HG02852 (cell line): ENCODE measurements around the gene FHIT.

Experiments
- ATAC-seq: cut with Tn5 transposase; IDR thresholded peaks from one replicate; pipeline ENCODE4 v1.9.1; 2021; ENCODE audit warnings: mild to moderate bottlenecking, moderate library complexity; ENCODE audit not compliant: unreplicated experiment

FHIT gene

GRCh38 chr3:60781935-60782334, 469.3 kb downstream of the FHIT start:
- ATAC-seq = no peak

- ATAC-seq = no peak
Observed at GRCh38 chr3:60779637-60780036, 471.6 kb downstream of the FHIT start.

DNA sequence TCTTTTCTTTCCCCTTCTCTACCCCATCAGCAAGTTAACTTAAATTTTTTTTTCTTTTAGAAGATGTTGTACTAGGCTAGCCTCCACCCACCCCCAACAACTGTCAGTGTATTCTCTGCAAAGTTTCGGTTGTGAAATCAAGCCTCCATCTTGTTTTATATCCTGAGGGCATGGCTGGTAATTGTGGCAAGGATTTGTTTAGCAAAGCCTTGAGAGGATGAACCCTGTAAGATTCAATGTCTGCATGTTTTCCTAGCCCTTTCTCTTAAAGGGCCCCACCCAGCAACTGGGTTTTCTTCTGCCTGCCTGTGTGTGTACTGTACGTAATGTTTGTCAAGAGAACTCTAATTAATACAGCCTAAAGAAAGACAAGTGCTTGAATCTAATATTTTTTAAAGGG, 475.3 kb downstream of the FHIT start:
- ATAC-seq = no peak

DNA sequence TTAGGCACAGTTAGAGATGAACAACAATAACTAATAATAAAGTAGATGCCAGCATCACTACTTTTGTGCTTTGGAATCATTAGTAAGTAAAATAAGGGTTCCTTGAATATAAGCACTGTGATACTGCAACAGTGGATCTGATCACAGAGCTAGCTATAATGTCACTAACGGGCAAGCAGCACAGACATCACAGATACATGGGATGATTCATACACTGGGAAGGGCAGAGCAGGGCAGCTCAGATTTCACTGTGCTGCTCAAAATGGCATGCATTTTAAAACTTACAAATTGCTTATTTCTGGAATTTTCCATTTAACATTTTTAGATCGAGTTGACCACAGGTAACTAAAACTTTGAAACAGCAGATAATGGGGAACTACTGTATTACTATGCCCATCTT, 476.6 kb downstream of the FHIT start:
- ATAC-seq = no peak

GRCh38 chr3:60772584-60772983, 478.7 kb downstream of the FHIT start:
- no peak for ATAC-seq

GRCh38 chr3:60771766-60772165, 479.5 kb downstream of the FHIT start:
- ATAC-seq = no peak

- no peak for ATAC-seq
Observed at GRCh38 chr3:60770532-60770931, 480.7 kb downstream of the FHIT start.

DNA sequence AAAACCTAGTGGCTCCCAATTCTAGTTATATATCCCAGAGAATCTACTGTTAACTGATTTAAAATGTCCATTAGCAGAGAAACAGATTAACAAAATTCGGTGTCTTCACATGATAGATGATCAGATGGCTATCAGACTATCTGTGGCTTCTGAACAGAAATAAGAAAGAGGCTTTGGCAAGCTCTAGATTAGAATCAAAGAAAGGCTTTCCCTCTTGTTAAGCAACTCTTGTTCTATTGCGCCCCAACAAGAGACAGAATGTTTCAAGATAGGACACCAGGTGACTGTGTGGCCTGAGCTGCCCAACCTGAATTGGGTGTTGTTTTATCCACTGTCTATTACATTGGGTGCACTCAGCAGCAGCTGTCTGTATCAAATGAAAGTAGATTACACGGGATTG, 483.7 kb downstream of the FHIT start:
- ATAC-seq = no peak

- ATAC-seq = no peak
Observed at GRCh38 chr3:60765776-60766175, 485.5 kb downstream of the FHIT start.

GRCh38 chr3:60764870-60765269, 486.4 kb downstream of the FHIT start:
- no peak for ATAC-seq

GRCh38 chr3:60760145-60760544, 491.1 kb downstream of the FHIT start:
- ATAC-seq = no peak

DNA sequence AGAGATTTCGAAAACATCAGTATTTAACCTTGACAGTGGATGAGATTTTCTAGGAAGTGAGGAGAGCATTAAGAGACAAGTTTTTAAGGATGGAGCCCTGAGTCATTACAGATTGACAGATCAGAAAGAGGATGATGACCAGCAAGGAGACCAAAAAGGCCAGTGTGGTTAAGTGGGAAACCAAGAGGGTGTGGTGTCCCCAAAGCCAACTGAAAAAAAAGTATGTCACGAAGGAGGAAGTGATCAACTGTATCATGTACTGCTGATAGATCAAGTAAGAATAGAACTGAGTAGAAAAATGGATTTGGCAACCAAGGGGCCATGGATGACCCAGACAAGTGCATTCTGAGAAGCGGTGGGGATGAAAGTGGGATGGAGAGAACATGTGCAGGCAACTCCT, 491.8 kb downstream of the FHIT start:
- no peak for ATAC-seq

GRCh38 chr3:60758831-60759230, 492.4 kb downstream of the FHIT start:
- ATAC-seq = no peak

DNA sequence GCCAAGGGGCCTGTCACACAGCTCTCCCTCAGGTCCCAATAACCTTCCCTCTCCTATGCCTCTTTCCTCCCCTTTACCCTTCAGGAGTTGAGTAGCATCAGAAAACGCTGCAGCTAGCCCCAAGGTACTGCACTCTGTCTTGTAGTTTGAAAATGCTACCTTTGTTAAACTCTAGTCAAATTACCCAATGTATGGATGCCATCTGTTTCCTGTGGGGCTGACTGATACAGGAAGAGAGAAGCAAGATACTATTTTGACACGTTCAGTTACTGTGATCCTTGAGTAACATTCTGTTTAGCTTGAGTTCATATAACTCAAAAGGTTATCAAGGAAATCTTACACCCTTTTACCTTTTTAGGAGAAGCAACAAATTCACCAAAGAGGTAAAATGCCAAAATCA, 493.1 kb downstream of the FHIT start:
- no peak for ATAC-seq

- ATAC-seq = no peak
Observed at GRCh38 chr3:60757724-60758123, 493.5 kb downstream of the FHIT start.

GRCh38 chr3:60756241-60757030, 494.8 kb downstream of the FHIT start:
- ATAC-seq = no peak

DNA sequence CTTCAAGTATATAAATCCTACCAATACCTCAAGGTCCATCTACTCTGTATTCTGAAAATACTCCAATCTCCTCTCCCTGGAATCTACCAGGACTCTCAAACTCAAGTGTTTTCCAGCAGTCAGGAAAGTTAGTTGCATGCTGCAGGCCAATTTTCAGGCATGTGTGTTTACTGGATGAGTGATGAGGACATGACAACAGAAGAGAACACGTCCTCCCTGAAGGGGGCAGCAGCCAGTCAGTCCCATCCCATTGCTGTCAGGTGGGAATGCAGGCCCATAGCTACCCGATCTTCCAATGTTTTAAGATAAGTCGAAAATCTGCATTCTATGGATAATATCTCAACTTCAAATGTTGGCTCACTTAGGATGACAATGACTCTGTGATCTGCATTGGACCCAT, 496.2 kb downstream of the FHIT start:
- no peak for ATAC-seq

GRCh38 chr3:60754617-60755016, 496.6 kb downstream of the FHIT start:
- no peak for ATAC-seq

- no peak for ATAC-seq
Observed at GRCh38 chr3:60752809-60753208, 498.4 kb downstream of the FHIT start.

- ATAC-seq = no peak
Observed at GRCh38 chr3:60746695-60747416, 504.4 kb downstream of the FHIT start.

- ATAC-seq = no peak
Observed at GRCh38 chr3:60746043-60746638, 505.1 kb downstream of the FHIT start.

DNA sequence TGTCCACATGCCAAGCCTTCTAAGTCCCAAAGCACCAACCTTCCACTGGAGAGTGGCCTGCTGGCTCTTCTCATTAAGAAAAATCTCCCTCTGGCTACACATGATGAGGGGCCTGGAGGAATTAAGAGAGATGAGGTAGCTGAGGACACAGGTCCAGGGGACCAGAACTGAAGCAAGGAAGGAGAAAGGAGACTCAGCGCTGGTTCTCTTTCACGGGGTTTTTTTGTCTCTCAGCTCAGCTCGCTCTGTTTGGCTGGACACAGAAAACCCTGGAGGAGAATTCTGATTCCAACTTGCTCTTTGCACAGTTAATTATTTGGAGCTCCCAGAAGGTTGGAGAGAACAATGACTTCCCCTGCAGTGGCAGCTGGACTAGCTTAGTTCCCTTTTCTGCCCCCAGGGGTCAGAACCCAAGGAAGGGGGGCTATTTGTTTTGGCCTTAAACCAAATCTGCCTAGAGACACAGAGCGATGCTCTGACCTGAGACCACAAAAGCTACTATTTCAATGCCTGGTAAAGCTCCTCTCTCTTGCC, 507.6 kb downstream of the FHIT start:
- no peak for ATAC-seq
